HCT116 (cell line): ENCODE data around the gene KCNMB2.

ENCODE experiments used
- CEBPB ChIP-seq: IDR thresholded peaks from 2 replicates; pipeline ENCODE4 v1.6.1; 2012; ENCODE audit warnings: low read depth
- EZH2 ChIP-seq: fragments of 200-600 bp; sonication (generic); IDR thresholded peaks from 2 replicates; pipeline ENCODE4 v1.6.1; 2017; ENCODE audit warnings: antibody characterized with exemption, mixed run types
- FOSL1 ChIP-seq: IDR thresholded peaks from 2 replicates; pipeline ENCODE4 v1.6.1; 2012; ENCODE audit warnings: low read depth
- POLR2AphosphoS5 ChIP-seq: IDR thresholded peaks from 2 replicates; pipeline ENCODE4 v1.6.1; 2011; ENCODE audit warnings: mild to moderate bottlenecking, low read depth, low read length, moderate library complexity
- SP1 ChIP-seq: IDR thresholded peaks from 2 replicates; pipeline ENCODE4 v1.6.1; 2012; ENCODE audit warnings: low read depth
- TF ChIP-seq, protein P1 (sequence below): IDR thresholded peaks from 2 replicates; pipeline ENCODE4 v1.6.1; 2012
- TF ChIP-seq, protein P2 (sequence below), 3 experiments: fragments of 200-600 bp in 1 of 3; sonication (generic) in 1 of 3; IDR thresholded peaks in 2 of 3; conservative IDR thresholded peaks in 1 of 3; 2 replicates each; pipeline ENCODE4 v1.5.1; 2012 to 2017; ENCODE audit warnings: low read depth in 2 of 3, low read length in 2 of 3, antibody characterized with exemption in 1 of 3, borderline replicate concordance in 1 of 3, control low read depth in 1 of 3, mild to moderate bottlenecking in 1 of 3, mixed read lengths in 1 of 3, mixed run types in 1 of 3, moderate library complexity in 1 of 3; ENCODE audit not compliant: insufficient read depth in 1 of 3
- TF ChIP-seq, protein P3 (sequence below): IDR thresholded peaks from 2 replicates; pipeline ENCODE4 v1.6.1; 2012; ENCODE audit warnings: low read depth

GRCh38 chr3:178851564-178851963 is 315.3 kb downstream of the KCNMB2 start:
- TF ChIP-seq FOSL1 (no peak), CEBPB (no peak), EZH2 (no peak), SP1 (no peak), POLR2AphosphoS5 (no peak)
- TF ChIP-seq, protein P1, sequence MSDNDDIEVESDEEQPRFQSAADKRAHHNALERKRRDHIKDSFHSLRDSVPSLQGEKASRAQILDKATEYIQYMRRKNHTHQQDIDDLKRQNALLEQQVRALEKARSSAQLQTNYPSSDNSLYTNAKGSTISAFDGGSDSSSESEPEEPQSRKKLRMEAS: no peak
- TF ChIP-seq, protein P2, sequence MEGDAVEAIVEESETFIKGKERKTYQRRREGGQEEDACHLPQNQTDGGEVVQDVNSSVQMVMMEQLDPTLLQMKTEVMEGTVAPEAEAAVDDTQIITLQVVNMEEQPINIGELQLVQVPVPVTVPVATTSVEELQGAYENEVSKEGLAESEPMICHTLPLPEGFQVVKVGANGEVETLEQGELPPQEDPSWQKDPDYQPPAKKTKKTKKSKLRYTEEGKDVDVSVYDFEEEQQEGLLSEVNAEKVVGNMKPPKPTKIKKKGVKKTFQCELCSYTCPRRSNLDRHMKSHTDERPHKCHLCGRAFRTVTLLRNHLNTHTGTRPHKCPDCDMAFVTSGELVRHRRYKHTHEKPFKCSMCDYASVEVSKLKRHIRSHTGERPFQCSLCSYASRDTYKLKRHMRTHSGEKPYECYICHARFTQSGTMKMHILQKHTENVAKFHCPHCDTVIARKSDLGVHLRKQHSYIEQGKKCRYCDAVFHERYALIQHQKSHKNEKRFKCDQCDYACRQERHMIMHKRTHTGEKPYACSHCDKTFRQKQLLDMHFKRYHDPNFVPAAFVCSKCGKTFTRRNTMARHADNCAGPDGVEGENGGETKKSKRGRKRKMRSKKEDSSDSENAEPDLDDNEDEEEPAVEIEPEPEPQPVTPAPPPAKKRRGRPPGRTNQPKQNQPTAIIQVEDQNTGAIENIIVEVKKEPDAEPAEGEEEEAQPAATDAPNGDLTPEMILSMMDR (IDR thresholded peaks at IDR 0.05 in 2 of 3, conservative IDR thresholded peaks at IDR 0.05 in 1 of 3; ENCODE audit: borderline replicate concordance in 1 of 3, insufficient read depth in 1 of 3, low read depth in 2 of 3, low read length in 2 of 3): no peak
- TF ChIP-seq, protein P3, sequence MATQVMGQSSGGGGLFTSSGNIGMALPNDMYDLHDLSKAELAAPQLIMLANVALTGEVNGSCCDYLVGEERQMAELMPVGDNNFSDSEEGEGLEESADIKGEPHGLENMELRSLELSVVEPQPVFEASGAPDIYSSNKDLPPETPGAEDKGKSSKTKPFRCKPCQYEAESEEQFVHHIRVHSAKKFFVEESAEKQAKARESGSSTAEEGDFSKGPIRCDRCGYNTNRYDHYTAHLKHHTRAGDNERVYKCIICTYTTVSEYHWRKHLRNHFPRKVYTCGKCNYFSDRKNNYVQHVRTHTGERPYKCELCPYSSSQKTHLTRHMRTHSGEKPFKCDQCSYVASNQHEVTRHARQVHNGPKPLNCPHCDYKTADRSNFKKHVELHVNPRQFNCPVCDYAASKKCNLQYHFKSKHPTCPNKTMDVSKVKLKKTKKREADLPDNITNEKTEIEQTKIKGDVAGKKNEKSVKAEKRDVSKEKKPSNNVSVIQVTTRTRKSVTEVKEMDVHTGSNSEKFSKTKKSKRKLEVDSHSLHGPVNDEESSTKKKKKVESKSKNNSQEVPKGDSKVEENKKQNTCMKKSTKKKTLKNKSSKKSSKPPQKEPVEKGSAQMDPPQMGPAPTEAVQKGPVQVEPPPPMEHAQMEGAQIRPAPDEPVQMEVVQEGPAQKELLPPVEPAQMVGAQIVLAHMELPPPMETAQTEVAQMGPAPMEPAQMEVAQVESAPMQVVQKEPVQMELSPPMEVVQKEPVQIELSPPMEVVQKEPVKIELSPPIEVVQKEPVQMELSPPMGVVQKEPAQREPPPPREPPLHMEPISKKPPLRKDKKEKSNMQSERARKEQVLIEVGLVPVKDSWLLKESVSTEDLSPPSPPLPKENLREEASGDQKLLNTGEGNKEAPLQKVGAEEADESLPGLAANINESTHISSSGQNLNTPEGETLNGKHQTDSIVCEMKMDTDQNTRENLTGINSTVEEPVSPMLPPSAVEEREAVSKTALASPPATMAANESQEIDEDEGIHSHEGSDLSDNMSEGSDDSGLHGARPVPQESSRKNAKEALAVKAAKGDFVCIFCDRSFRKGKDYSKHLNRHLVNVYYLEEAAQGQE: no peak
